Colonic mucosa (tissue), 4 donors: Measurements from ENCODE around the gene IFNE. TPM values are rescaled to one million over a fixed set of nuclear protein-coding genes. Genes with fewer than 3 reads are reported as not detected.

Experiments
- DNase-seq: peaks from one replicate; pipeline ENCODE4 v3.0.0-alpha.2; 2020
- H3K27ac ChIP-seq: fragments of 200-600 bp; one replicate; pipeline ENCODE4 v1.8.0; 2021
- H3K27me3 ChIP-seq: fragments of 200-600 bp; one replicate; pipeline ENCODE4 v1.8.0; 2021
- H3K36me3 ChIP-seq: fragments of 200-600 bp; one replicate; pipeline ENCODE4 v1.8.0; 2021
- H3K4me1 ChIP-seq: fragments of 200-600 bp; one replicate; pipeline ENCODE4 v1.8.0; 2021; ENCODE audit warnings: mild to moderate bottlenecking
- H3K4me3 ChIP-seq: fragments of 200-600 bp; one replicate; pipeline ENCODE4 v1.8.0; 2021
- H3K9ac ChIP-seq, 2 donors: one replicate each; pipeline ENCODE4 v1.7.0; 2013; ENCODE audit warnings: control low read depth in 2 of 2, low read depth in 2 of 2, low read length in 2 of 2
- H3K9me3 ChIP-seq: fragments of 200-600 bp; one replicate; pipeline ENCODE4 v1.8.0; 2021
- CTCF ChIP-seq: fragments of 200-600 bp; IDR thresholded peaks from one replicate; pipeline ENCODE4 v1.8.0; 2022; ENCODE audit warnings: antibody characterized with exemption, mild to moderate bottlenecking
- intact Hi-C: fragments of 100-400 bp; cut with DNase I; formaldehyde crosslinking; loops from one replicate; pipeline ENCODE4 v1.14.1; 2022
- total RNA-seq, 2 donors: library from RNA; stranded (reverse); fragmentation: NEBNext Ultra II Directional in 1 of 2; extraction: Animal tissue kit (Norgen Biotek cat#: 25700) in 1 of 2; gene quantifications; one replicate each; pipeline ENCODE4 v1.2.1, GENCODE V29; 2021
- donor health status: healthy.
- donor health status: DM: no; HTN: no; CAD: no.
- donor health status: DM: no; HTN: no; CAD: no.

Gene IFNE
- total RNA-seq, 2 donors from 2014 or later, result not detected

GRCh38 chr9:21523021-21524014 lies 41.2 kb upstream of the IFNE start:
- Histone ChIP-seq H3K9ac (no peak overlapping the region), H3K36me3 (no peaks in the 10 kb centered on the region), H3K4me3 (no peak overlapping the region), H3K4me1 (no peaks in the 10 kb centered on the region), H3K27me3 (no peaks in the 10 kb centered on the region), H3K27ac (no peak overlapping the region), H3K9me3 (no peaks in the 10 kb centered on the region)
- DNase-seq, result no peak
- intact Hi-C loops, result no loop called here
- TF ChIP-seq CTCF, result no peak

GRCh38 chr9:21522348-21522747 lies 40.2 kb upstream of the IFNE start:
- DNase-seq, result no peak
- Histone ChIP-seq H3K27ac (no peak overlapping the region), H3K9me3 (no peaks in the 10 kb centered on the region), H3K4me3 (no peak overlapping the region), H3K4me1 (no peaks in the 10 kb centered on the region), H3K27me3 (no peaks in the 10 kb centered on the region), H3K9ac (no peak overlapping the region), H3K36me3 (no peaks in the 10 kb centered on the region)
- intact Hi-C loops, result no loop called here
- TF ChIP-seq CTCF, result no peak

- Histone ChIP-seq H3K9me3 (no peaks in the 10 kb centered on the region), H3K9ac (no peak overlapping the region), H3K4me3 (no peak overlapping the region), H3K4me1 (no peaks in the 10 kb centered on the region), H3K27me3 (no peaks in the 10 kb centered on the region), H3K36me3 (no peaks in the 10 kb centered on the region), H3K27ac (no peak overlapping the region)
- no peak for TF ChIP-seq CTCF
- DNase-seq, result no peak
- intact Hi-C loops, result no loop called here
These were observed 39.3 kb upstream of the IFNE start for GRCh38 chr9:21521448-21521847.

- no peak for TF ChIP-seq CTCF
- no peaks in the 10 kb centered on the region for H3K36me3 ChIP-seq
- H3K9me3 ChIP-seq, result no peaks in the 10 kb centered on the region
- H3K27me3 ChIP-seq, result no peaks in the 10 kb centered on the region
- H3K9ac ChIP-seq, result no peak overlapping the region
- intact Hi-C loops, result no loop called here
- no peaks in the 10 kb centered on the region for H3K4me1 ChIP-seq
- no peak for DNase-seq
- H3K4me3 ChIP-seq, result no peak overlapping the region
- H3K27ac ChIP-seq, result no peak overlapping the region
These were observed 38.6 kb upstream of the IFNE start for GRCh38 chr9:21520501-21521228.

GRCh38 chr9:21519855-21520434 lies 37.8 kb upstream of the IFNE start:
- Histone ChIP-seq H3K4me1 (no peaks in the 10 kb centered on the region), H3K36me3 (no peaks in the 10 kb centered on the region), H3K27me3 (no peaks in the 10 kb centered on the region), H3K9ac (no peak overlapping the region), H3K9me3 (no peaks in the 10 kb centered on the region), H3K4me3 (no peak overlapping the region), H3K27ac (no peak overlapping the region)
- TF ChIP-seq CTCF, result no peak
- intact Hi-C loops, result no loop called here
- DNase-seq, result no peak
